OCI-LY3 (cell line): ENCODE results near the gene RAB40A.

ENCODE experiments used
- H2AFZ ChIP-seq: fragments of 200-600, 300-600 bp; shearing (Covaris generic); 2 replicates; pipeline ENCODE4 v1.6.0; 2014; ENCODE audit warnings: antibody characterized with exemption, low read depth, low read length
- H3K27ac ChIP-seq: fragments of 200-600, 300-600 bp; sonication (generic); 2 replicates; pipeline ENCODE4 v1.5.1; 2014; ENCODE audit warnings: mild to moderate bottlenecking, low read length, moderate library complexity, mixed read lengths
- H3K27me3 ChIP-seq: fragments of 200-600, 300-600 bp; sonication (generic); 2 replicates; pipeline ENCODE4 v1.6.1; 2014; ENCODE audit warnings: low read depth, low read length, mixed read lengths
- H3K36me3 ChIP-seq: fragments of 200-600, 300-600 bp; sonication (generic); replicated peaks from 2 replicates; pipeline ENCODE3; 2014; ENCODE audit warnings: low read depth, low read length, mixed read lengths
- H3K4me1 ChIP-seq: fragments of 300-600, 200-600 bp; sonication (generic); 2 replicates; pipeline ENCODE4 v1.6.1; 2014; ENCODE audit warnings: low read length, mixed read lengths
- H3K4me2 ChIP-seq: fragments of 200-600, 300-600 bp; sonication (generic); 2 replicates; pipeline ENCODE4 v1.6.1; 2014; ENCODE audit warnings: low read length, mixed read lengths
- H3K4me3 ChIP-seq: fragments of 300-600, 200-600 bp; sonication (generic); 2 replicates; pipeline ENCODE4 v1.5.1; 2014; ENCODE audit warnings: antibody characterized with exemption, mild to moderate bottlenecking, low read length, moderate library complexity
- H3K79me2 ChIP-seq: fragments of 300-600, 200-600 bp; shearing (Covaris generic); 2 replicates; pipeline ENCODE4 v1.6.1; 2014; ENCODE audit warnings: mild to moderate bottlenecking, low read length, mixed read lengths
- H3K9ac ChIP-seq: fragments of 300-600, 200-600 bp; shearing (Covaris generic); 2 replicates; pipeline ENCODE4 v1.6.0; 2014; ENCODE audit warnings: mild to moderate bottlenecking, low read length, moderate library complexity
- H3K9me3 ChIP-seq: fragments of 200-600, 300-600 bp; shearing (Covaris generic); 2 replicates; pipeline ENCODE4 v1.6.1; 2014; ENCODE audit warnings: low read length, mixed read lengths; ENCODE audit not compliant: insufficient read depth
- H4K20me1 ChIP-seq: fragments of 200-600, 300-600 bp; sonication (generic); 2 replicates; pipeline ENCODE4 v1.6.1; 2016; ENCODE audit warnings: low read length, mixed read lengths; ENCODE audit not compliant: insufficient read depth
- CTCF ChIP-seq: fragments of 200-600, 300-600 bp; sonication (generic); IDR thresholded peaks from 2 replicates; pipeline ENCODE4 v1.5.1; 2014; ENCODE audit warnings: antibody characterized with exemption, low read length, low read depth
- EZH2phosphoT487 ChIP-seq: fragments of 200-600 bp; shearing (Covaris generic); IDR thresholded peaks from 2 replicates; pipeline ENCODE4 v1.6.1; 2018; ENCODE audit warnings: antibody characterized with exemption, mixed run types, low read depth

The RAB40A gene

GRCh38 chrX:103550415-103551051, 31.2 kb upstream of the RAB40A start:
- Histone ChIP-seq H3K27ac (no peak overlapping the region), H2AFZ (no peak overlapping the region), H3K9me3 (no peaks in the 10 kb centered on the region), H3K4me1 (peaks cover 4% of the 10 kb centered on the region; the same call in 1 of the 2 replicates), H3K4me2 (no peak overlapping the region), H3K4me3 (no peak overlapping the region), H4K20me1 (no peaks in the 10 kb centered on the region), H3K36me3 (no peaks in the 10 kb centered on the region), H3K27me3 (no peaks in the 10 kb centered on the region), H3K79me2 (no peaks in the 10 kb centered on the region), H3K9ac (no peak overlapping the region)
- TF ChIP-seq CTCF, result no peak
- TF ChIP-seq EZH2phosphoT487, result no peak

DNA sequence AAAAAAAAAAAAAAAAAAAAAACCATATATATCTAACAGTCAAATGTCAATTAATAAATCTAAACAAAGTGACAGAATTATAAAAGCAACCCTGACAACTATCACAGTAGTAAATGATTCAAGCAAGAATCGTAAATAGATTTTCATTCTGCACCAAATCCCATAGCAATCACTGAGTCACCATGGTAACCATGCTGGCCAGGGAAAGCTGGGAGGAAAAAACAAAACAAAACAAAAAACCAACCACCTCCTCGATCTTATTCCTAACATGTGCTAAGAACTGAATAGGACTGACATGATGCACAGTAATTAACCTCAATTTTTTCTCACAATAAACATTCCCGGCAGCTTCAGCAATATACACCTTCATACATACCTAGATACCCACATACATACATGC, 30.6 kb upstream of the RAB40A start:
- no peaks in the 10 kb centered on the region for H4K20me1 ChIP-seq

DNA sequence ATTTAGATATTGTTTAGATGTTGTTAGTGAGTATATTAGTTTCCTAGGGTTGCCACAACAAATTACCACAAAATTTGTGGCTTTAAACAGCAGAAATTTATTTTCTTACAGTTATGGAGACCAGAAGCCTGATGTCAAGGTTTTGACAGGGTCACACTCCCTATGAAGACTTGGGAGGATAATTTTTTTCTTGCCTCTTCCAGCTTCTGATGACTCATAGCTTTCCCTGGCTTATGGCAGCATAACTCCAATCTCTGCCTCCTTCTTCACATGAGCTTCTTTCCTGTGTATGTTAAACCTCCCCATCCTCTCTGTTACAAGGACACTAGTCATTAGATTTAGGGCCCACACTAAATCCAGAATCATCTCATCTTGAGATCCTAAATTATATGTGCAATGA, 20.9 kb upstream of the RAB40A start:
- no peak overlapping the region for H2AFZ ChIP-seq
- H3K4me2 ChIP-seq, result no peak overlapping the region
- no peak for TF ChIP-seq CTCF
- TF ChIP-seq EZH2phosphoT487, result no peak
- H3K9ac ChIP-seq, result no peak overlapping the region
- no peak overlapping the region for H3K4me3 ChIP-seq
- no peak overlapping the region for H3K27ac ChIP-seq
- no peaks in the 10 kb centered on the region for H3K4me1 ChIP-seq
- no peaks in the 10 kb centered on the region for H3K36me3 ChIP-seq
- no peaks in the 10 kb centered on the region for H3K27me3 ChIP-seq
- no peaks in the 10 kb centered on the region for H3K9me3 ChIP-seq
- H4K20me1 ChIP-seq, result no peaks in the 10 kb centered on the region
- H3K79me2 ChIP-seq, result no peaks in the 10 kb centered on the region

More for the DNA sequence above, 30.6 kb upstream of the RAB40A start:
- H3K27me3 ChIP-seq, result no peaks in the 10 kb centered on the region
- no peaks in the 10 kb centered on the region for H3K9me3 ChIP-seq
- H3K27ac ChIP-seq, result no peak overlapping the region
- H3K79me2 ChIP-seq, result no peaks in the 10 kb centered on the region
- no peak overlapping the region for H3K4me2 ChIP-seq
- H3K4me1 ChIP-seq, result peaks cover 4% of the 10 kb centered on the region; the same call in 1 of the 2 replicates
- no peak overlapping the region for H3K9ac ChIP-seq
- H3K36me3 ChIP-seq, result no peaks in the 10 kb centered on the region
- no peak overlapping the region for H2AFZ ChIP-seq
- TF ChIP-seq EZH2phosphoT487, result no peak
- no peak for TF ChIP-seq CTCF
- H3K4me3 ChIP-seq, result no peak overlapping the region

GRCh38 chrX:103539695-103540094, 20.4 kb upstream of the RAB40A start:
- no peak overlapping the region for H3K27ac ChIP-seq
- H3K4me1 ChIP-seq, result no peaks in the 10 kb centered on the region
- H3K9me3 ChIP-seq, result no peaks in the 10 kb centered on the region
- no peaks in the 10 kb centered on the region for H3K36me3 ChIP-seq
- H3K4me2 ChIP-seq, result no peak overlapping the region
- H4K20me1 ChIP-seq, result no peaks in the 10 kb centered on the region
- no peak overlapping the region for H3K4me3 ChIP-seq
- no peaks in the 10 kb centered on the region for H3K27me3 ChIP-seq
- H2AFZ ChIP-seq, result no peak overlapping the region
- no peaks in the 10 kb centered on the region for H3K79me2 ChIP-seq
- TF ChIP-seq EZH2phosphoT487 (no peak), CTCF (no peak)
- no peak overlapping the region for H3K9ac ChIP-seq
